RWPE2 (cell line): ENCODE measurements around the gene RFX3.
"Not testable (repeated sequence)": the region's sequence is repeated elsewhere in the genome, so short reads cannot be mapped to it uniquely, and the experiment has no call there.

Source experiments
- ATAC-seq: fragments of 200-7000 bp; cut with Tn5 transposase; 3 replicates; pipeline ENCODE4 v1.9.1; 2021; ENCODE audit warnings: low read depth
- DNase-seq: peaks from one replicate; pipeline ENCODE4 v3.0.0-alpha.2; 2020; ENCODE audit warnings: low spot score
- H3K27ac ChIP-seq: fragments of 450-650 bp; 2 replicates; pipeline ENCODE4 v1.5.1; 2017; ENCODE audit warnings: mild to moderate bottlenecking; ENCODE audit not compliant: poor library complexity, severe bottlenecking
- H3K27me3 ChIP-seq: fragments of 250-450 bp; sonication (Bioruptor Pico); 2 replicates; pipeline ENCODE4 v1.5.1; 2021; ENCODE audit warnings: mild to moderate bottlenecking, moderate library complexity; ENCODE audit not compliant: insufficient read depth, poor library complexity, severe bottlenecking
- H3K36me3 ChIP-seq: fragments of 250-450 bp; sonication (Bioruptor Pico); 2 replicates; pipeline ENCODE4 v1.5.1; 2020; ENCODE audit warnings: low read depth, mild to moderate bottlenecking, moderate library complexity
- H3K4me1 ChIP-seq: fragments of 250-450 bp; sonication (Bioruptor Pico); 2 replicates; pipeline ENCODE4 v1.5.1; 2021; ENCODE audit warnings: mild to moderate bottlenecking, moderate library complexity; ENCODE audit not compliant: insufficient read depth, poor library complexity, severe bottlenecking
- H3K4me3 ChIP-seq: fragments of 250-450 bp; sonication (Bioruptor Pico); 2 replicates; pipeline ENCODE4 v1.5.1; 2021; ENCODE audit warnings: mild to moderate bottlenecking, moderate library complexity; ENCODE audit not compliant: severe bottlenecking
- H3K9me3 ChIP-seq: fragments of 250-450 bp; sonication (Bioruptor Pico); 2 replicates; pipeline ENCODE4 v1.5.1; 2021; ENCODE audit warnings: mild to moderate bottlenecking, moderate library complexity; ENCODE audit not compliant: severe bottlenecking
- CTCF ChIP-seq: fragments of 450-650 bp; IDR thresholded peaks from one replicate; pipeline ENCODE4 v1.5.1; 2017; ENCODE audit warnings: mild to moderate bottlenecking, moderate library complexity; ENCODE audit not compliant: poor library complexity, severe bottlenecking

The RFX3 gene

DNA sequence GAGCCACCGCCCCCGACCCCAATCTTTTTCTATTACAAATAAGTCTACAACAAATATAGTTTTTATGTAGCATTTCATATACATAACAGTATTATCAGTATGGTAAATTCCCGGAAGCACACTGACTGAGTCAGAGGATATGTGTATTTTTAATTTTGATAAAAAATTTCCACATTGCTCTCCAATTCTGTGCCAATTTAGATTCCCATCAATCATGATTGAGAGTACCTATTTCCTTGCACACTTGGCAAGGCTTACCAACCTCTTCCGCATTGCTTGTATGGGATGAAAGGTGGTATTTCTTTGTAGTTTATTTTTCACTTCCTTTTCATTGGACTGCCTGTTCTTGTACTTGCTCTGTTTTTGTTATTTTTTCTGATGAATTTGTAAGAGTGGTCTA, 204.6 kb downstream of the RFX3 start:
- Histone ChIP-seq H3K9me3 (no peaks in the 10 kb centered on the region), H3K36me3 (peaks cover 3% of the 10 kb centered on the region; the same call in 1 of the 2 replicates), H3K27ac (no peak overlapping the region), H3K27me3 (no peaks in the 10 kb centered on the region), H3K4me1 (no peaks in the 10 kb centered on the region), H3K4me3 (no peak overlapping the region)
- no peak for TF ChIP-seq CTCF
- ATAC-seq (no peak), DNase-seq (no peak)

- H3K4me3 ChIP-seq, H3K9me3 ChIP-seq, H3K27me3 ChIP-seq, ATAC-seq, H3K27ac ChIP-seq, H3K36me3 ChIP-seq, DNase-seq, H3K4me1 ChIP-seq: not testable (repeated sequence)
Measured at GRCh38 chr9:3312595-3312994, 213.2 kb downstream of the RFX3 start.

- Histone ChIP-seq H3K4me1 (no peaks in the 10 kb centered on the region), H3K27ac (no peak overlapping the region), H3K27me3 (no peaks in the 10 kb centered on the region), H3K4me3 (no peak overlapping the region), H3K36me3 (no peaks in the 10 kb centered on the region), H3K9me3 (no peaks in the 10 kb centered on the region)
- no peak for DNase-seq
- TF ChIP-seq CTCF = no peak
- no peak for ATAC-seq
Measured at GRCh38 chr9:3308609-3309008, 217.2 kb downstream of the RFX3 start.

DNA sequence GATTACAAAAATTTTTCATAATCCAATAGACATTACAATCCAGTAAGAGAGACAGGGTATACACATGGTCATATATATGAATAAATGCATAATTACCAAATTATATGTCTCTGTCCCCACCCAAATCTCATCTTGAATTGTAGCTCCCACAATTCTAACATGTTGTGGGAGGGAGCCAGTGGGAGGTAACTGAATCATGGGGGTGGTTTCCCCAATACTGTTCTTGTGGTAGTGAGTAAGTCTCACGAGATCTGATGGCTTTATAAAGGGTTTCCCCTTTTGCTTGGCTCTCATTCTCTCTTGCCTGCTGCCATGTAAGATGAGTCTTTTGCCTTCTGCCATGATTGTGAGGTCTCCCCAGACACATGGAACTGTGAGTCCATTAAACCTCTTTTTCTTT, 221.4 kb downstream of the RFX3 start:
- H3K27me3 ChIP-seq, H3K9me3 ChIP-seq, H3K27ac ChIP-seq, ATAC-seq, H3K4me1 ChIP-seq, H3K4me3 ChIP-seq, DNase-seq, H3K36me3 ChIP-seq: not testable (repeated sequence)

GRCh38 chr9:3299872-3300271, 225.9 kb downstream of the RFX3 start:
- Histone ChIP-seq H3K4me1 (no peaks in the 10 kb centered on the region), H3K27me3 (no peaks in the 10 kb centered on the region), H3K27ac (no peak overlapping the region), H3K4me3 (no peak overlapping the region), H3K36me3 (no peaks in the 10 kb centered on the region), H3K9me3 (no peaks in the 10 kb centered on the region)
- DNase-seq (no peak), ATAC-seq (no peak)
- TF ChIP-seq CTCF = no peak

DNA sequence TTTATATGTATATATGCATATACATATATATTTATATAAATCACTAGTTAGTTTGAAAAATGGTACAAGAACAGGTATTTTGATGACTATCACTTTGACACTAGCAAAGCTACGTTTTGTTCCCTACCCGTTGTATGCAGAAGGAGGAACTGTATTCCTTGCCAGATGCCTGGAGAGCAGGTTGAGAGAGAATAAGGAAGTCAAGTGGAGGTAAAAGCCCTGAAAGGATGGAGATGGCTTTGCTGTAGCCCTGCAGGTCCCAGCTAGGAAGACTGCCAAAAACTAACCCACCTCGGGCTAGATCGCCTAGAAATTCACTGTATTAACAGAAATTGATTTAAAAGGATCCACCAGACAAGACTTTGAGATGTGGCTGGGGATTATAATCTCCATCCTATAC, 229.3 kb downstream of the RFX3 start:
- ATAC-seq = no peak
- Histone ChIP-seq H3K27ac (no peak overlapping the region), H3K27me3 (no peaks in the 10 kb centered on the region), H3K36me3 (0 out of 2 replicates have a peak, but pooled peaks cover 3% of the 10 kb centered on the region), H3K4me3 (no peak overlapping the region), H3K4me1 (no peaks in the 10 kb centered on the region), H3K9me3 (no peaks in the 10 kb centered on the region)
- no peak for DNase-seq
- TF ChIP-seq CTCF = no peak
